HEK293T (cell line): ENCODE results near the gene COG8.

Experiments
- ARNT ChIP-seq: fragments of 450-650 bp; IDR thresholded peaks from 2 replicates; pipeline ENCODE4 v1.6.1; 2017; ENCODE audit warnings: mild to moderate bottlenecking
- BHLHE40 ChIP-seq: fragments of 450-650 bp; IDR thresholded peaks from 2 replicates; pipeline ENCODE4 v1.6.1; 2016; ENCODE audit warnings: mild to moderate bottlenecking, moderate library complexity, borderline replicate concordance
- CTBP1 ChIP-seq: fragments of 450-650 bp; IDR thresholded peaks from 2 replicates; pipeline ENCODE4 v1.6.1; 2016; ENCODE audit warnings: borderline replicate concordance
- FOXK2 ChIP-seq: fragments of 450-650 bp; IDR thresholded peaks from 2 replicates; pipeline ENCODE4 v1.6.1; 2016; ENCODE audit warnings: mild to moderate bottlenecking
- FOXM1 ChIP-seq: fragments of 450-650 bp; IDR thresholded peaks from 2 replicates; pipeline ENCODE4 v1.6.1; 2017; ENCODE audit warnings: mild to moderate bottlenecking, borderline replicate concordance
- HDGF ChIP-seq: fragments of 450-650 bp; IDR thresholded peaks from 2 replicates; pipeline ENCODE4 v1.6.1; 2017; ENCODE audit warnings: antibody characterized with exemption, borderline replicate concordance
- LEF1 ChIP-seq: fragments of 450-650 bp; IDR thresholded peaks from 2 replicates; pipeline ENCODE4 v1.6.1; 2017; ENCODE audit warnings: mild to moderate bottlenecking, borderline replicate concordance
- NFRKB ChIP-seq: fragments of 450-650 bp; IDR thresholded peaks from 2 replicates; pipeline ENCODE4 v1.6.1; 2016; ENCODE audit warnings: mild to moderate bottlenecking, moderate library complexity
- SP1 ChIP-seq: fragments of 450-650 bp; IDR thresholded peaks from 2 replicates; pipeline ENCODE4 v1.6.1; 2017
- SUZ12 ChIP-seq: fragments of 450-650 bp; IDR thresholded peaks from 2 replicates; pipeline ENCODE4 v1.6.1; 2016; ENCODE audit warnings: mild to moderate bottlenecking
- TARDBP ChIP-seq: fragments of 450-650 bp; IDR thresholded peaks from 2 replicates; pipeline ENCODE4 v1.6.1; 2016
- ZNF384 ChIP-seq: fragments of 450-650 bp; IDR thresholded peaks from 2 replicates; pipeline ENCODE4 v1.6.1; 2016
- TF ChIP-seq, protein P1 (sequence below): fragments of 450-650 bp; IDR thresholded peaks from 2 replicates; pipeline ENCODE4 v1.6.1; 2016

DNA sequence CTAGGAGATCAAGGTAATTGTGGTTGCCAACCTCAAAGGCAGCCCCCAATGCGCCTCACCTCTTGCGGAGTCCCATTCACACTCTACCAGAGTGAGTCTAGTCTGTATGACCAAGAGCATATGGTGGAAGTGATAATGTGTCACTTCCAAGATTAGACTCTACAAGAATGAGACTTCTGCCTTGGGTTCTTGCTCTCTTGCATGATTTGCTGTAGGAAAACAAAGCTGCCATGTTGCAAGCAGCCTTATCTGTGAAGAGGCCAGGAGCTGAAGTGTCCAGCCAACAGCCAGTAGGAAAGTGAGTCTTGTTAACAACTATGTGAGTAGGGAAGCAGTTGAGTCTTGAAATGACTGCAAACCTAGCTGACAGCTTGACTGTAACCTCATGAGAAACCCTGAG lies 43.1 kb upstream of the COG8 start:
- TF ChIP-seq NFRKB = no peak
- no peak for TF ChIP-seq BHLHE40
- no peak for TF ChIP-seq FOXM1
- TF ChIP-seq ARNT = no peak
- TF ChIP-seq SUZ12 = no peak
- TF ChIP-seq SP1 = no peak
- TF ChIP-seq ZNF384 = no peak
- no peak for TF ChIP-seq TARDBP
- TF ChIP-seq FOXK2 = no peak
- no peak for TF ChIP-seq CTBP1
- no peak for TF ChIP-seq HDGF
- TF ChIP-seq LEF1 = no peak
- TF ChIP-seq, protein P1, sequence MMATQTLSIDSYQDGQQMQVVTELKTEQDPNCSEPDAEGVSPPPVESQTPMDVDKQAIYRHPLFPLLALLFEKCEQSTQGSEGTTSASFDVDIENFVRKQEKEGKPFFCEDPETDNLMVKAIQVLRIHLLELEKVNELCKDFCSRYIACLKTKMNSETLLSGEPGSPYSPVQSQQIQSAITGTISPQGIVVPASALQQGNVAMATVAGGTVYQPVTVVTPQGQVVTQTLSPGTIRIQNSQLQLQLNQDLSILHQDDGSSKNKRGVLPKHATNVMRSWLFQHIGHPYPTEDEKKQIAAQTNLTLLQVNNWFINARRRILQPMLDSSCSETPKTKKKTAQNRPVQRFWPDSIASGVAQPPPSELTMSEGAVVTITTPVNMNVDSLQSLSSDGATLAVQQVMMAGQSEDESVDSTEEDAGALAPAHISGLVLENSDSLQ = no peak
